Measurements from ENCODE around the gene USP10.
"Not testable (repeated sequence)": the region's sequence is repeated elsewhere in the genome, so short reads cannot be mapped to it uniquely, and the experiment has no call there.

The USP10 gene

DNA sequence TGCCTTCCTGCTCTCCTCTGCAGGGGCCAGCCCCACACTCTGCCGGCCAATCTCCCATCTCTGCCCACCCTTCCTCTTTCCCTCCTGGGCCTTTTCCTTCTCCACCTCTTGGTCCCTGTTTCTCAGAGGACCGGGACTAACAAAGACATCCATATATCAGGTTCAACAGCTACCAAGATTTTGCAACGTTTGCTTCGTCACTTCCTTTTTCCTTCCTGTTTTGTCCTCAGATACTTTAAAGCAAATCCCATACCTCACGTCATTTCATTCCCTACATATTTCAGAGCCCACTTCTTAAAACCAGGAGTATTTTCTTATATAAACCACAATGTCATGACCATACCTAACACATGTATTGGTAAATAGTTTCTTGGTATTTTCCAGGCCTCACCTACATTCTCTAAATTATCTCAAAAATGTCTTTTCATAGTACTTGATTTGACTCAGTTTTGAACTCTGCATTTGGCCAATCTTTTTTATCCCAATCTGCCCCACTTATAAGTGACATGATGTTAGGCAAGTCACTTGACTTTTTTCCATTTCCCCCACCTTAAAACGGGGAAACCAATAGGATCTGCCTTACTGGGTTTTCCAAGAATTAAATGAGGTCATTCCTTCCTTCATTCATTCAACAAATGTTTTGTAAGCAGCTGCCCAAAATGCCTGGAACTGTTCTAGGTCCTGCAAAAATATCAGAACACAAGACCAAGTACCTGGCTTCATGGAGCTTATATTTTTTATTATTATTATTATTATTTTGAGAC is 7.2 kb upstream of the USP10 start:
- DNase-seq (ENCODE audit: low read depth in 1 of 2, low spot score in 1 of 2) = no peak

DNA sequence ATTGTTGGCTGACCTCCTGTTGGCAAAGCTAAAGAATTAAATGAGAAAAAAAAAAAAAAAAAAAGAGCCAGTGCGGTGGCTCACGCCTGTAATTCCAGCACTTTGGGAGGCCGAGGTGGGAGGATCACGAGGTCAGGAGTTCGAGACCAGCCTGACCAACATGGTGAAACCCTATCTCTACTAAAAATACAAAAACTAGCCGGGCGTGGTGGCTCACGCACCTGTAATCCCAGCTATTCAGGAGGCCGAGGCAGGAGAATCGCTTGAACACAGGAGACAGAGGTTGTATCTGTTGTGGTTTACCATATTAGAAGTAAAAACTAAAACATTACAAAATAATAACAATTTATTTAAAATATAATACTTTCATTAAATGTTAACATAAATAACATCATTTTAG is 5.9 kb upstream of the USP10 start:
- DNase-seq (ENCODE audit: low read depth in 1 of 2, low spot score in 1 of 2) = not testable (repeated sequence)

DNA sequence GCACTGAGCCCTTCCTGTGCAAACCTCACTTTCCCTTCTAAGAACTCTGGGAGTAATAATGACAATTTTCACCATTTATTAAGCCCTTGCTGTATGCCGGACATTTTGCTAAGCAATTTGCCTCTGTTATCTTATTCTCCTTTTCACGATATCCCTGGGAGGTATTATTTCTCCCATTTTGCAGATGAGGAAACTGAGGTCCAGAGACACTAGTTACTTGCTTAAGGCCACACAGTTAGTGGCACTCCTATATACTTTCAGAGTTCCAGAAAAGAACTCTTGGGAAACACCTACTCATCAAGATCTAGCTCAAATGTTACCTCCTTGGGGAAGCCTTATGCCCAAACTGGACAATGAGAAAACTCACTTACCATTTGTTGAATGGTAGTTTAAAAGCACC is 4.8 kb upstream of the USP10 start:
- no peak for DNase-seq (ENCODE audit: low read depth in 1 of 2, low spot score in 1 of 2)

DNA sequence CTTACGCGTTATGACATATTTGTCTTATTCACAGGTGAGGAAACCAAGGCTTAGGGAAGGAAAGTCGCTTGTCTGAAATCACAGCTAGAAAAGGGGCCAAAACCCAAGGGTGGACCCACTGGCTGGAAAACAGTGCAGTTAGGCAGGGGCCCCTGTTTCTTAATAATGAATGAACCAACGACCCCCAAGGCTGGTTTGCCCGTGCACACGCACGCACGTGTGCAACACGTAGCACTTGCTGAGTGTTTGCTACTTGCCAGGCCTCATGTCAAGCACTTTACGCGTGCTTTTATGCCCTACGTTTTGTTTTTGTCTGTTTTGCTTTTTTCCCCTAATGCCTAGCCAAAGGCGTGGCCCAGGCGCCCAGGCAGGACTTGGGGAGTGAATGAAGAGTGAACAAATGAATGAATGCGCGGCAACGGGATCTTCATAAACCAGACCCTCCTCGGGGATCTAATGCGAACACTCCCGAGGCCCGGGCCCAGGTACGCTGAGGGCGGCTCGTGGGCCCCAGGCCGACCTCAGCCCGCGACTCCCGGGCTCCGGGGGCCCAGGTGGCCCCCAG is 571 bp upstream of the USP10 start:
- DNase-seq (ENCODE audit: low read depth in 1 of 2, low spot score in 1 of 2) = no peak

DNA sequence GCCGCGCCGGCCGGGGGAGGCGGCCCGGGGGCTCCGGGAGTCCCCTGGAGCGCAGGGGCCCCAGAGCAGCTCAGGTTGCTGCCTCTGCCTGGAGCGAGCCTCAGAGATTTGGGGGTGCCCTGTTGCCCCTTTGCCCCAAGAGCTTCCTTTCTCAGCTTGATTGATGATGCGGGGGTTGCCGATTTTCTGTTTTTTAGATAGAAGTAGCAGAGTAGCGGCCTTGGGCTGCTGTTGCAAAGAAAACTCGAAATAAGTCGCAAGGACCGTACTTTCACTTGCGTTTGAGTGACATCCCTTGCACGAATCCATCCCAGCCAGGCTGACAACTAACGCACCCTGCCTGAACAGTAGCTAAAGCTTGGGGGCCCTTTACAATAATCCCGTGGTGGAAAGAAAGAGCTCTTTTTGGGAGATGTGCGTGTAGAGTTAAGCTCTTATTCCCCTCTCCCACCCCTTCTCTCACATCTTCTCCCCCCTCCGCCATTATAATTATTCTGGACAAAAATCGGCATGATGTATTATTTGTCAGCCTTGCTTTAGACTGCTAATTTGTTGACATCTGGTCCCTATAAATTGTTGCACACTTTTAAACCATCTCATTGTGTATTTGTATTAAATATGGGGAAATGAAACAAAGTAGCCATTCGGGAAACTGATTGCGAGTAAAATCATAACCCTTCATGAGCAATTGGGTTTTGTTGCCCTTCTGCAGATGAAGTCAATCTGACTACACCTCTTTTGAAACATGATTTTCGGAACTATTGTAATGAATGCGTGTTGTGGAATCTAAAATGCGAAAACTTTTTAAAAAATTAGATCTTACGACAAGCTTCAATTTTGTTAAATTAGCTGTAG is 873 bp downstream of the USP10 start:
- DNase-seq (ENCODE audit: low read depth in 1 of 2, low spot score in 1 of 2) = no peak

DNA sequence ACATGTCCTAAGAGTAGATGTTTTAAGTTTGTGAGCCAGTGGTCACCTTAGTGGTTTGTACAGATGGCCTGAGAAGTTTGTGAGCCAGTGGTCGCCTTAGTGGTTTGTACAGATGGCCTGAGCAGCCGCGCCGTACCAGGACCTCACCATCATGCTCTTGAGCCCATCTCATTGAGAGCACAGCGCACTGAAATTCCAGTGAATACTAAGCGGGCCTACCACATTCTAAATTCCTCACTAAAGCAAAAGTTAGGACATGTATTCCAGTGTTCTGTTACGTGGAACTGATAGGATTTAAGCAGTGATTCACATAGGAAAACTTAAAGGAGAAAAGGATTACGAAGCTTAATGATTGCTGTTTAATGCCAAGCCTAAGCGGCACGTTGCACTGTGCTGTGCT is 3.9 kb downstream of the USP10 start:
- no peak for DNase-seq (ENCODE audit: low read depth in 1 of 2, low spot score in 1 of 2)

DNA sequence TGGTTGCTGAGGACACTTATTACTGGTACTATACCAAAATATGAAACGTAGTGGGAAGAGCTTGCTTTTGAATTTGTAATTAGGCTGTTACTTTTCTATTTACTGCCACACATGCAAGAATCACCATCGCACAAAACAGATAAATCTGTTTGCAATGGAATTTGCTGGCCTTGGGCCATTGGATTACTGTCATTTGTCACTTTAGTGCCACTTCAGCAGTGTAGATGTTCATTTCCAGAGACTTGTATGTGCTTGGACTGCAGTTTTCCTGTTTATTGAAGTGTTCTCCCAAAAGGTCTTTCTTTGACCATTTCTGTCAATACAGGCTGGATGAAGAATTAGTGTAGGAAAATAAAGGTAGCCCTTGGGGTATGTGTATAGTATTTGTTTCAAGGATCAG is 4.5 kb downstream of the USP10 start:
- DNase-seq (ENCODE audit: low read depth in 1 of 2, low spot score in 1 of 2) = no peak

DNA sequence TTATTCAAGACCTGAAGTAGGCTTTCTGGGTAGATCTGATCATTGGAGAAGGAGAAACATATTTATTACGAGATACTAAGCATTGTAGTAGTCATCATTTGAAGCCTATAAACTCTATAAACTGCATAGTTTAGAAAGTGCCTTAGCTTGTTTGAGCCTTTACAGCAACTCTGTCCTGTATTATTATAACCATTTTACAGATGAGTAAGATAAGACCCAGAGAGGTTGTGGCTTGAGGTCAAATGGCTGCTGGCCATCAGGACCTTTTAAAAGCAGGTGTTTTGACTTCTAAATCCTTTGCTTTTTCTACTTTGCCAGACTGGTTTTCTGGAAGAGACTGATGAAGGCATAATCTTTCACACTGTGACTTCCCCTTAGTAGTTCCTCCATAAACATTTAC is 7.1 kb downstream of the USP10 start:
- no peak for DNase-seq (ENCODE audit: low read depth in 1 of 2, low spot score in 1 of 2)

DNA sequence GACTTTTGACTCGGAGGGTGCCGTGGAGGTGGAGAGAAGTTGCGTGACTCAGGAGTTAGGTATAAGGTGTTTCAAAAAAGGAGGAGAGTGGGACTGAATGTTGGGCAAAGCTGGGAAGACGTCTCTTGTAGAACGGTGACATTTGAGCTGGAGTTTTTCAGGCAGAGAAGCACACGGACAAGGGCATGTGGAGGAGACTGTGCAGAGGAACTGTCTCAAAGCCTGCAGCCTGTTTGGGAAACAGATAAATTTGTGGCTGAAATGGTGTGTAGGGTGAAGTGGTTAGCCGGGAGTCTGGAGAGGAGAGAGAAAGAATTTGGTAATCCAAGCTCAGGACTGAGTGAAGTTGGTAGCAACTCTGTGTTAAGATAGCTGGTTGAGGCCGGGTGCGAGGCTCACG is 9.8 kb downstream of the USP10 start:
- DNase-seq (ENCODE audit: low read depth in 1 of 2, low spot score in 1 of 2) = no peak

DNA sequence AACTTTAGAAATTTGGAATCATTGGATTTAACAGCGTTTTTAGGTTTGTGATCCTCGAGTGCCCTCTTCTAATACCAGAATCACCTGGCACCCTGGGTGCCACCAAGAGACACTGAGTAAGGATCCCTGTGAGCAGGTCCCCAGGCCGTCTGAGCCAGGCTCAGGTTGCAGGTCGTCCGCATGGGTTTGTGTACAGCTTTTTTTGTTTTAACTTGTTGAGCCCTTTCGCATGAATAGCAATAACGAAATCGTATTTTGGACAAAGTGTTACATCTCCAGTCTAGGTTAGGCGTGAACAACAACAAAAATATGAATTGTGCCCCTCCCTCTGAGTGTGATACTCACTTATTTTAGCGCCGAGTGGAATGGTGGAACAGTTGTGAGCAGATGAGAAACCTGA is 10.9 kb downstream of the USP10 start:
- no peak for DNase-seq (ENCODE audit: low read depth in 1 of 2, low spot score in 1 of 2)

DNA sequence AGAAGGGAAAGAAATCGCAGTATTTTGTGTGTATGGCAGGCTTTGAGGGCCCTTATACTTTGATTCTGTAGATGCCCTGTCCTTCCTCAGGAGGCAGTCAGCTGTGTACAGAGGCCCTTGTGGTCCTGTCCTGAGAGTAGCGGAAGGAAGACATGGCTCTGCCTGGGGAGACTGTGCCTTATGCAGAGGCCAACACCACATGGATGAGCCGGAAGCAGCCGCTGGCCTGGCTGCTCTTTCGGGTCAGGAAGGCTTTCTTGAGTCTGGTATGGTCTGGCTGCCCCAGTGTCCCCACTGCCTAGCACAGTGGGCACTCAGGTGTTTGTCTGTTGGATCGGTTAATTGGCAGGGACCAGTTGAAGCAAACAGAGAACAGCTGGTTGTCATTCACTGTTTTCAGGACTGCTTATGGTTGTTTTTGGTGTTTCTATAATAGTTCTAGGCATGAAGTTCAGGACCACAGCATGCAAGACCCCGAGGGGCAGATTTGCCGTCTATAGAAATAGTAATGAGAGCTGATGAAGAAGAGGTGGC is 12.4 kb downstream of the USP10 start:
- no peak for DNase-seq (ENCODE audit: low read depth in 1 of 2, low spot score in 1 of 2)

DNA sequence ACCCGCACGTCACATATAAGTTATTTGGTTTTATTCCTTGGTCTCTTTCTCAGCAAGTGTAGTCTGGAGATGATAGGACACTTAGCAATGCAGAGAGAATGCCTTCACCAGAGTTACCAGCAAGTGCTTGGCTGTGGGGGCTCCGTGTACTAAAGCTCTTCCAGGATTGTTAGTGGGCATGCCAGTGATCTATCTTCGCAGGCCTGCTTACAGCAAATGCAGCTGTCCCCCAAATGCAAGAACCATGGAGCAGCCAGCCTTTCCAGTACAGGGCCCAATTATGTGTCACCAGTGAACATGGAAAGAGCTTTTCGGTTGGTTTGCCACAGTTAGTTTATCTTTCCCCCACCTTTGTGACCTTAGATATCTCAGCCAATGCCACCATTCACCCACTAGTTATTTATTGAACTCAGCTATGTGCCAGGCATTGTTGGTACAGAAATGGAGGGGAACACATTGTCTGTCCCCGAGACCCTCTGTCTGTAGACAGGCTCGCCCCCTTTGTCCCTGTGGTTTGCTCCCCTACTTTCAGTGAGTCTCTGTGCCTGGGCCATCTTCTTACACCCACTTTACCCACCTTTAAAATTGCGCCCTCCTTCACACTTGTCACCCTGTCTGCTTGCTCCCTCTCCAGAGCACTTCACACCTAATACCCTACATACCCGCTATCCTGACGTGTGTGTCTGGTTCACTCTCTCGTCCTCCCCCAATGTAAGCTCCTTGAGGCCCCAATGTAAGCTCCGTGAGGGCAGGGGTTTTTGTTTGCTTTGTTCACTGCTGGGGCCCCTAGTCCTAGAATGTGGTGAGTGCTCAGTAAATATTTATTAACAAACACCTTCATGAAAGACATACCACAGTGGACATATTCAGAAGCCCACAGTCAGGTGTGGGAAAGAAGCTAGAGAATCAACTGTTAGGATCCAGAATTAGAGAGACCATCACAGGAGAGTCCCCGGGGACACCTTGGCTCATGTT is 13.3 kb downstream of the USP10 start:
- DNase-seq (ENCODE audit: low read depth in 1 of 2, low spot score in 1 of 2) = no peak

DNA sequence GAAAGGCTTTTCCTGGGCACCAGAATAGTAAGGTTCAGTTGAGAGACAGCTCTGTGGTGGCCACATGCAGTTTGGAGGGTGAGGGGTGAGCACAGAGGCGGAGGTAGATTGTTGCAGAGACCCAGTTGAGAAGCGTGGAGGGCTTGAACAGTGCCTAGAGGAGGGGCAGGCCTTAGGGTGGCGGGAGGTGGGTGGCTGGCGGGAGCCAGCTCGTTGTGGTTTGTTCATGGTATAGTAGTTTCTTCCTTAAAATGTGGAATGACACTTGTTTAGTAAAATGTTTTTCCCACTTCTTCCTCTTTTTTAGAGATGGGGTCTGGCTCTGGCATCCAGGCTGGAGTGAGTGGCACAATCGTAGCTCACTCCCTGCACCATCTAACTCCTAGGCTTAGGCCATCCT is 14.2 kb downstream of the USP10 start:
- no peak for DNase-seq (ENCODE audit: low read depth in 1 of 2, low spot score in 1 of 2)

DNA sequence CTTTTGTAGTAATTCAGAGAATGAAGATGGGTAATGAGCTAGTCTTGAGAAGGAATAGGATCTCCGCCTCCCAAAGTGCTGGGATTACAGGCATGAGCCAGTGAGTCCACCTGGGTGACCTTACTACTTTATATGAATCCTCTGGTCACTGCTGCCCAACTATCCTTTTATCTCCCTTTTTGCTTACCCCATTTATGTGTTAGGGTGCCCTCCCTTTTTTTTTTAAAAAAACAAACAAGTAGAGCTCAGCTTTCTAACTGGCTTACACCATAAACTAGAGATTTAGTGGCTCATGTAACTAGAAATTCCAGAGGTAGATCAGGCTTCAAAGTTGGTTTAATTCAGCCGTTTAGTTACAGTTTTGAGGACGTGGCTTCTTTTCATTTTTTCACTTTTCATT is 15.6 kb downstream of the USP10 start:
- no peak for DNase-seq (ENCODE audit: low read depth in 1 of 2, low spot score in 1 of 2)

DNA sequence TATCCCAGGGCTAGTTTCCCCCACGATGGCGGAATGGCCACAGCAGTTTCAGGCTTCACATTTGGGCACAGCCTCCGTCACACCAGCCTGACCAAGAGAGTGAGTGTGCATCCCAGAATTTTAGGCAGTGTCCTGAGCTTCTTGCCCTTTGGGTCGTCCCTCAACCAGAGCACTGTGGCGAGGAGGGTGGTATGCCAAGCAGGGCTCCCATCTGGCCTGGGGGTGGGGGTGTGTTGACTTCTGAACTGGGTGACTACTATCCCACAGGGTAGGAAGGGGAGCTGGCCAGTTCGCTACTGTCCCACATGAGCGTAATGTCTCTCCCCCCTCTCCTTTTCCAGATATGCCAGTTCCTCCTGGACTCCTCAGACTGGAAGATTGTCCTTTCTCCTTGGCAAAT is 16.1 kb downstream of the USP10 start:
- DNase-seq (ENCODE audit: low read depth in 1 of 2, low spot score in 1 of 2) = no peak

DNA sequence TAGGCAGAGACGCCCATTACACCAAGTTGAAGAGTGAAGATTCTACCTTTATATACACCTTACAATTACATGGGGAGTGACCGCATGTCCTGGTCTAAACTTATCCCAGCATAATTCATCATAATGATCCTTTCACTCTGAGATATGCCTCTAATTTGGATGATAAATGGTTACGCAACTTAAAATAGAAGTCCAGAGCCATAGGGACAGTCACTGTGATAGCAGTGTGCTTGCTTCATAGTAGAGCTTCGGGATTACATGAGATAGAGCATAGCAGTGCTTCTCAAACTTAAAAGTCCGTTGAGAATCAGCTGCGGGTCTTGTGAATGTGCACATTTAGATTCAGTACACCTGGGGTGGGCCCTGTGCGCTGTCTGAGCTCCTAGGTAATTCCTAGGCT is 16.9 kb downstream of the USP10 start:
- DNase-seq (ENCODE audit: low read depth in 1 of 2, low spot score in 1 of 2) = no peak

DNA sequence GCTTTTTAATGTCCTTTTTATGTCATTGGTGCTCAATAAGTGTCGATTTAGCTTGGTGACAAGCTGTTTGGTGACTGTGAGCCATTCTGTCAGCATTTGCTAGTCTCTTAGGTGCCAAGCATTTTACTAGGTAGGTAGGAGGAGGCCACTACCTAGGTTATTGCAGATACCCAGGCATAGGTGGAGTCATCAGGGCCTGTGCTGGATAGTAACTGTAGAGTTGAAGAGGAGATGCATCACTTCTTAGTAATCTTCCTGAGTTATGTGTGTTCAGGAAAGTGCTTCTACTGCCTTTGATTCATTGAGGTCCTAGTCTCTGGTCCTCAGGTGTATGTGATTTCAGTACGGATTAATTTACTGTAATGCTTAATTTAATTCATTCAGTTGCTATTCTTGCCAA is 17.7 kb downstream of the USP10 start:
- no peak for DNase-seq (ENCODE audit: low read depth in 1 of 2, low spot score in 1 of 2)

DNA sequence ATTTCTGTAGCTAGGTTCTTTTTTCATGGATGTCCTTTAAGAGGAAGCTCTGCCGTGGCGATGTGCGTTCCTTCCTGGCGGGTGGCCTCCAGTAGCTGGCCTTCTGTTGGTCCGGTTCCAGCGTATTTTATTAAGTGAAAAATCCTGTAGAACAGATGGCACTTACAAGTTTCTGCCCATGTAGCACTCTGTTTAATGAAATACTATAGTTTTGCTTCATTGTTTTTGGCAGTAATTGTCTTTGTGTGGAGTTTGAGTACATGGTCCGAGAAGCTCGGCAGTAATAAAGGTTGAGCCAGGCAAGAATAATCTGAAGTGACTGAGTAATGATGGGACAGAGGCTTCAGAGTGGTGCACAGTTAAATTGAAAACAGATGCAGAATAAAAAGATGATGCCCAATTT is 20.4 kb downstream of the USP10 start:
- no peak for DNase-seq (ENCODE audit: low read depth in 1 of 2, low spot score in 1 of 2)

DNA sequence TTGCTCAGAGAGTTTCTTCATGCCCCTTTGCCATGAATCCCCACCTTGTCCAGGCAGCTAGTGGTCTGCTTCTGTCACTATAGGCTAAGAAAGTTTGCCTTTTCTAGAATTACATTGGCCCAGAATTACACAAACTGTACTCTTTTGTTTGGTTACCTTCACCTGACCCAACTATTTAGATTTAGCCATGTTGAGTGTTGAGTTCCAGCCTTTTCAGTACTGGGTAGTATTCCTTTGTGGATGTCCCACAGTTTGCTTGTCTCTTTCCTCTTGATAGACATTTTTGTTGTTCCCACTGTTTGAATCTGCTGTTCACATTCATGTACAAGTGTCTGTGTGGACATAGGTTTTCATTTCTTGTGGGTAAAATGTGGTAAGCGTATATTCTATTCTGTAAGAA is 22.3 kb downstream of the USP10 start:
- no peak for DNase-seq (ENCODE audit: low read depth in 1 of 2, low spot score in 1 of 2)

DNA sequence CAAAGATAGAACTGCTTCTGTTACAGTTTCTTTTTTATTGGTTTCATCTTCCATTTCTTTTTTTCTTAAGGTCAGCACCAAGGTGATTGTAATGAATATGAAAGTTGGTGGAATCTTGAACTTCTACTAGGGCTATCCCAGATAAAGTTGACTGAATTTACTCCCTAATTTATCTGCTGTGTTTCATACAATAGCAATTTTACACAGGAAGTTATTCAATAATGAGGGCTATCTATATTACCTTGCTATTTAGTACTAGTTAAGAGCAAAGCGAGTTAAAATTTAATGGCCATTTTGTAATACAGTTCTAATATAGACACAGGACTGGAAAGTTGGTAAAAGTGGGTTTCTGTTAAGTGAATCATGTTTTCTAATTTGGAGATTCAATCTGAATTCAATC is 24.1 kb downstream of the USP10 start:
- no peak for DNase-seq (ENCODE audit: low read depth in 1 of 2, low spot score in 1 of 2)

All from stimulated activated CD4-positive, alpha-beta T cell treated with anti-CD3 and anti-CD28 coated beads, Interleukin-15, amount 100 ng/mL, for 1 hour (primary cell).